HG03139 (cell line): ENCODE measurements around the gene NKPD1.

Source experiments
- ATAC-seq: cut with Tn5 transposase; IDR thresholded peaks from one replicate; pipeline ENCODE4 v1.9.1; 2021; ENCODE audit not compliant: unreplicated experiment

Gene NKPD1

DNA sequence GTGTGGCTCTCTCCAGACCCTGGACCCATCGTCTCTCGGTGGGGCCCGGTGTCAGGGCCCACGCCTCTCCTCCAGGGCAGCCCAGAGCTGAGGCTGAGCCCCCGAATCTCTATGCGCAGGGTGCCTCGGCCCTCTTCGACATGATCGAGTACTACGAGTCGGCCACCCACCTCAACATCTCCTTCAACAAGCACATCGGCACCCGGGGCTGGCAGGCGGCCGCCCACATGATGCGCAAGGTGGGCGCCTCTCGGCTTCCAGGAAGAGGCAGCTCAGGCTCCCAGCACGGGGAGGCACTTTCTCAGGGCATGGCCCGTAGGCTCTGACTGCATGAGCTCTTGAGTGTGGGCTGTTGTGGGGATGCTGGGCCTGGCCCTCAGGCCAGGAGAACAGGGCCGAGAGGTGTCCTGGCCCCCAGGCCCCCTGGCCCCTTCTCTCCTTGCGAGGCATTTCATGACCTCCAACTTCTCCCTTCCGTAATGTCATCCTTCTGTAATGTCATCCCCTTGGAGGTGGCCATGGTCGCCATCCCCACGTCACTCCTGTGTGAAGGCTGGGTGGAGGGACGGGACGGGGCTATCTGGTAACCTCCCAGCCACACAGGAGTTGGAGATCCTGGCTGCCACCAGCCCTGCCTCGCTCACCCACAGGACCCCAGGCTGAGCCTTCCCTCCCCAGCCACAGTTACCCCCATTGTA is 19.4 kb downstream of the NKPD1 start:
- ATAC-seq, result no peak

DNA sequence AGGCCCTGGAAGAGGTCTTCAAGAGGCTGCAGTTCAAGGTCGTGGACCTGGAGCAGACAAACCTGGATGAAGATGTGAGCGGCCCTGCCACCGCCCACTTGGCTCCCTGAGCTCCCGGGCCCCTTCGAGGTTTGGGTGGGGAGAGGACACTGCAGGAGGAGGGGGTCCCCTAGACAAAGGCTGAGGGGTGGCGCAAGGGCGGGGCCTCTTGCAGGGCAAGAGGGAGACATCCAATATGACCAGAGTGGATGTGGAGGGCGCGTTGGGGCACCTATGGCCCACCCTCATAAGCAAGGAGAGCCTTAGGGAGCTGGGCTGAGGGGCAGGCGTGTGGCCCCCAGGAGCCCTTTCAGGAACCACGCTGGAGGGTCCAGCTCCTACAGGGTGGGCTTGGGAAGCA is 20.2 kb downstream of the NKPD1 start:
- no peak for ATAC-seq

DNA sequence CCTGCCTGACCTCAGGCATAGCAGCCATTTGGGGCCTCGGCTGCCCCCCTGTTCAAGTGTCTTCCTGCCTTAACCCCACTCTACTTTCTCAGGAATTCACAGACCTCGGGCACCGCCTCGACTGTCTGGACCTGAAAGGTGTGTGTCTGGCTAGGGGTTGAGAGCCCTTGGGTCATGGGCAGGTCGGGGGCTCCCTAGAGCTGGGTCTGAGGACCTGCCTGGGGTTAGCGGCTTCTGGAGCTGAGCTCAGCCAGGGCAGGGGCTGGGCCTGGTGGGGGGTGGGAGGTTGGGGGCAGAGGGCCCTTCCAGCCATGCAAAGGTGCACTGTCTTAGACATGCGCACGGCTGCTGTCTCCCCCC is 20.7 kb downstream of the NKPD1 start:
- ATAC-seq, result no peak

DNA sequence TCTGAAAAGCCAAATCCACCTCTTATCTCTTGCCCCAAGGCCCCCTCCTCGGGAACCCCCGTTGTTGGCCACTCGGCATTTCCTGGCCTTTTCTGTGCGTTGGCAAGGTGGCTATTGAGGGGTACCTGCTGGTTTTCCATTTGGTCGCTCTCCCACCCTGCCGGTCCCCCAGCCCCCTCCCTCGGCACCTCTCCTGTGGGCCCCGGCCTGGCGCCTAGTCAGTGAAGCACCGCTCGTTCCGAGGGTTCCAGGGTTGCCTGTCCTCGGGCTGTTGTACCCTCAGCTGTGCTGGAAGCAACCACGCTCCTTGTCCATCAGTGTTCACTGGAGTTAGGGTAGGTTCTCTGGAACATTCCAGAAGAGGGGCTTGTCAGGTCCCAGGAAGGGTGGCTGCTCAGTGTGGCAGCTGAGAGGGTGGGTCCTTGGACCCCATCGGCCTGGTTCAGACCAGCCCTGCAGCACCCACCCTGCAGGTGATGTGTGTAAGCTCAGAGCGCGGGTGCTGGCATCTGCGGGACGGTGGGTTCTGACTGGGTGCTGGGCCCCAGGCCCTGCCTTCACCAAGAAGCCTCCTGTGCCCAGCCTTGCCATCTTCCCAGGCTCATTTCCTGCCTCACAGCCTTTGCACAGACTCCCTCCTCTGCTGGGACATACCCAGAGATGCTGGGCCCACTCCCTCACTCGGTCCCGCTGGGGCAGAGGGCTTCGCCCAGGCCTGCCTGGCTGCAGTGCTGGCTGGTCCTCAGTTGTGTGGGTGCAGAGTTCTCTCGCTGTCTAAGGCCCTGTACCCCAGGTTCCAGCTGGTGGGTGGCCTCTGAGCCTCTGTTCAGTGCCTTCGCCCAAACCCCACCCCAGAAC is 21.3 kb downstream of the NKPD1 start:
- no peak for ATAC-seq

GRCh38 chr19:45138303-45138751 is 22.5 kb downstream of the NKPD1 start:
- no peak for ATAC-seq

GRCh38 chr19:45137179-45137761 is 23.5 kb downstream of the NKPD1 start:
- peak; percentile 65 for ATAC-seq

- ATAC-seq, result no peak
These were observed 24.1 kb downstream of the NKPD1 start for GRCh38 chr19:45136507-45137178.

- ATAC-seq, result no peak
These were observed 25.5 kb downstream of the NKPD1 start for GRCh38 chr19:45135176-45135885.

GRCh38 chr19:45133661-45134060 is 27.1 kb downstream of the NKPD1 start:
- no peak for ATAC-seq

DNA sequence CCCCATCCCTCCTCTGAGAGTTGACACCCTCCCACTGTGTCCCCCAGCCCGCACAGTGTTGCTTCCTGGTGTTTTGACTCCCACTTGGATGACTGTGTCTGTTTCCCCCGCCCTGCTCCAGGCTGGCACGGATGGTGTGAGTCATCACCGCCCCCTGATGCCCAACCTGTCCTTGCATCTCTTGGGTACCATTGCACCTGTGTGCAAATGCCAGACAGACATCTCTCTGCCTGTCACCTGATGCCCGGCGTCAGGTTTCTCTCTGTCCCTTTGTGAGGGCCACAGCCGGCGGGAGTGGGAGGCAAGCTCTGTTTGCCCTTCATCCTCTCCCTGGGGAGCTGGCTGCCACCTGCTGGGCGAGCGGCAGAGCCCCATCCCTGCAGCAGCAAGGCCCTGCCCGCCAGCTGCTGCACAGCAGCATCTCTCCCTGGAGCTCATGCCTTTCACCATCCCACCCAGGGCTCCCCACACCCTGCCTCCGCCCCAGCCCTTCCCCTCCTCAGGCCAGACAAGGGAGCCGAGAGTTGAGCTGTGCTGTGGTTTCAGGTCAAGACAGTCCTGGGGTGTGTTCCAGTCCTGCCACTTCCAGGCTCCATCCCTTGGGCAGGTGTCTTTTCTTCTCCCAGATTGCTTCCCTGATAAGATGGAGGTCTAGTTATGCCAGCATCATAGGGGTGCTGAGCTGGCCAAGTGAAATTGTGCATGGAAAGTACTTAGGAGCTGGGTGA is 29.7 kb downstream of the NKPD1 start:
- no peak for ATAC-seq

DNA sequence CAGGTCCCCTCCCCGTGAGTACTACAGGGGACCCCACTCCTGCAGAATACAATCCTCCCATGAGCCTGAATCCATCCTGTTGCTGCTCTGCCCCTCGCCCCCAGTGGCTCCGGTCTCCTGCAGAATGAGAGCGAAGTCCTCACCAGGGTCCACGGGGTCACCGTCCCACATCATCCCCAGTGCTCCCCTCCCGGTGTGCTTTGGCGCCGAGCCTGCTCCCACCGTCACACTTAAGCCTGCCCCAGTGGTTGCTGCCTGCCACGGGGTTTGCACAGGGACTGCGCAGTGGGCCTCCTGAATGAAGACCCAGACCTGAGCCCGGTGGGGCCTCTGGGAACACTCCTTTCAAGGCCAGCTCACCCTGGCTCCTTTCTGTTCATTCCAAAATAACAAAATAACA is 30.5 kb downstream of the NKPD1 start:
- no peak for ATAC-seq

- no peak for ATAC-seq
These were observed 32.0 kb downstream of the NKPD1 start for GRCh38 chr19:45128806-45129205.

- no peak for ATAC-seq
These were observed 32.6 kb downstream of the NKPD1 start for GRCh38 chr19:45128146-45128545.

- no peak for ATAC-seq
These were observed 34.1 kb downstream of the NKPD1 start for GRCh38 chr19:45126654-45127053.

DNA sequence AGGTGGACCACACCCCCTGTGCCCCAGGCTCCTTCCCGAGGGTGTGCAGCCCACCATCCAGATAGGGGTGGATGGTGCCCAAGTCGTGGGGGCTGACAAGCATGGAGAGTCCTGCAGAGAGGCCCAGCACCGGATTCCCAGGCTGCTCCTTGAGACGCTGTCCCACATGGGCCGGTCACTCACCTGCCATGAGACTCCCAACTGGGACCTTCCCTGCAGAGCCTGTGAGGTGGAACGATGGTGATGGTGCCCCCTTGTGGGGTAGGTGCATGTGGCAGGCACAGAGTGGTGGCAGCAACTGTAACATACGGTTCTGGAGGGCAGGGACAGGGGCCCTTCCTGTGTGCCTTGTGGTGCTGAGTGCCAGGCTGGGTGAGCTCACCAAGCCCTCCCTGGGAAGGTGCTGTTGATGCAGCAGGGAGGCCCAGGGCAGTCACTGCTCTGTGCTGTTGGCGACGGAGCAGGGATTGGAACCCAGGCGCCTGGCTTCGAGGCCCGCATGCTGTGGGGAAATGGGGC is 34.7 kb downstream of the NKPD1 start:
- no peak for ATAC-seq

DNA sequence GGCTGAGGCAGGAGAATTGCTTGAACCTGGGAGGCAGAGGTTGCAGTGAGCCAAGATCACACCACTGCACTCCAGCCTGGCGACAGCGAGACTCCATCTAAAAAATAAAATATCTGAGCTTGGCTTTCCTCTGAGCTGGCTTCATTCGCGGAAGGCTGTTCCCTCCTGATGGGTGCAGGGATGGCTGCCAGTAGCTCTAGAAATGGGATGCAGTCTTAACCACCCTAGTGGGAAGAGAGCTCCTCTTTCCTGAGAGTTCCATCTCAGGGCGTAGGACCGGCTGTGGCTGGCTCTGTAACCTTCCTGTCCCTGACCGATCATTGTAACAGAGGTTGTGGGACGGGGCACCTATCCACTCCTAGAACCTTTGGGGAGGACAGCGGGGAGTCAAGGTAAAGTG is 35.4 kb downstream of the NKPD1 start:
- ATAC-seq, result no peak

GRCh38 chr19:45124021-45124420 is 36.8 kb downstream of the NKPD1 start:
- no peak for ATAC-seq

DNA sequence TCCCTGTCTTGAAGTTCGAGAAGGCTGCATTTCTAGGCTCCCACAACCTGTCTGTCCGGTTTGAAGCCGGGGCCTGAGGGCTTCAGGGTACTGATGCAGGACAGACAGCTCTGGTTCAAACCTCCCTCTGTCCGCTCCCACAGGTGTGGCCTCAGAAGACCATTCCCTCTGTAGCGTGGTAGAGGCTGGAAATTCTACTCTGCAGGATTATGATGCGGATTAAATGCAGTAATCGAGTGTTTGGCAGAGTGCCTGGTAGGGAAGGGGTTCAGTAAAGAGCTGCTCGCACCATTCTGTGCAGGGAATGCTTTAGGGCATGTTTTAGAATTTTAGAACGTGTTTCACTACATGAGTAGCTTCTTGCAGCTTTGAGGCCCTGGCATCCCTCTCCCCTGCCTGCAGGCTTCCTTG is 37.3 kb downstream of the NKPD1 start:
- ATAC-seq, result no peak

- no peak for ATAC-seq
These were observed 38.0 kb downstream of the NKPD1 start for GRCh38 chr19:45122832-45123231.

DNA sequence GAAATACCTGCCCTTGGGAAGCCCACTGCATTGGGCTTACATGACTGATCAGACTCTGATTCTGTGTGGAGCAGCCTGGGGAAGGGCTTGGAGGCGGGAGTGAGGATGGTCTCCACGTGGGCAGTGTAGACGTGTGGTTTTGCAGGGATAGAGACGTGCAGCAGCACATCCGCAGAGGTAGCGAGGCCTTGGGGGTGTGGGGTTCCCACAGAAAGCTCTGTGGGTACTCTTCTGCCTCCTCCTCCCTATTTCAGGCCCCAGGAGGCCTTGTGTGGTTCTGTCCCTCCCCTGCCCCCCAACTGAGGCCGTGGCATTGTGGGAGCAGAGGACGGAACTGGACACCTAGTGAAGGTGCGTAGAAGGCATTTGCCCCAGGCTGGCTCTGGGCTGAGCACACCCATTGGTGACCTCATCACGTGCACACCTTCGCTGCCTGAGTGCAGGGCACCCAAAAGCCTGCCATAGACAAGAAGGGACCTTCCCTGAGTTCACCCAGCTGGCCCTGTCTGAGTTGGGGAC is 38.9 kb downstream of the NKPD1 start:
- no peak for ATAC-seq
